Stimulated activated CD4-positive, alpha-beta T cell treated with anti-CD3 and anti-CD28 coated beads, Interleukin-15, amount 100 ng/mL, for 48 hours (primary cell): Measurements from ENCODE around the gene ADARB2.

Experiments used
- DNase-seq, 2 donors: peaks; one replicate each; pipeline ENCODE4 v3.0.0-alpha.2; 2020; ENCODE audit warnings: low read depth in 2 of 2

Gene ADARB2

DNA sequence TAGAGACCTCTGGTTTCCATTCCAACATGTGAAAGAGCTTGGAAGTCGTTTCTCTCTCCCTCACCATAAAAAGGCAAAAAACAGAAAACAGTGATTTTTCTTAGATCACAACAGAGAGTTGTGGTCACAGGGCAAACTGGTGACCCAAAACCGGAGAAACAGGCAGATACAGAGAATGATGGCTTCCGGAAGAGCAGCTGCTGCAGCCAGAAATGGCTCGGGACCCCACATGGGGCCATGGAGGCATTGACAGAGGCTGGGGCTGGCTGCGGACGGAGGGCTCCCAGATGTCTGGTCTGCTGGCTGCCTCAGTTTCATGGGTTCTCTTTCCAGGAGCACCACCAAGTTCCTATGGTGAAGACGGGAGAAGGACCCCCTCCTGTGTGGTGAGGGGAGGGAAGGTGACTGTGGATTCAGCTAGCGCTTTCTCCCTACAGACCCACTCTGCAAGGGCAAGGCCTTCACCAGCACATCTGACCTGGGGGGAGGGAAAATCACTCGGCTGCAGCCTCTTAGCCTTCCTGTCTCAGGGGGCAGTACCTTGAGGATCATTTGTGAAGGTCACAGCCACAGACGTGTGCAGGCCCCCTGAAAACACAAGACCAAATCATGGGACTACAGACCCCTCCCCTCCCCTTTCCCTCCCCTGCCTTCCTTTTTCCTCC lies 599.7 kb downstream of the ADARB2 start:
- DNase-seq, result no peak

DNA sequence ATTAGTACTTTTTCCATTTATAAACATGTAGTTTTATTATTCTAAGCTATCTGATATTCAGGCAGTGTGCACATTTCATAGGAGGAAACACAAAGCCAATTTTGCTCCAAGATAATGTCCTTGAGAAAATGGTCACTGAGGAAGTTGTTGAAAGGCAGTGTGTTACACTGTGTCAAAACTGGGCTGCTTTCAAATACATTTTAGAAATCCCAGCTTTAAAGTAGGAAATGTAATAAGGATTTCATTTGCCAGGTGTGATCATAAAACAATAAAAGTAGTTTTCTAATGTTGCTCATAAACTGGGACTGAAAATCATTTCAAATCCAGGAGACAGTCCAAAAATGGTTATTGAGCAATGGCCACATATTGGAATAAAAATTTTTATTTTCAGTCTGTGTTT lies 601.1 kb downstream of the ADARB2 start:
- no peak for DNase-seq

DNA sequence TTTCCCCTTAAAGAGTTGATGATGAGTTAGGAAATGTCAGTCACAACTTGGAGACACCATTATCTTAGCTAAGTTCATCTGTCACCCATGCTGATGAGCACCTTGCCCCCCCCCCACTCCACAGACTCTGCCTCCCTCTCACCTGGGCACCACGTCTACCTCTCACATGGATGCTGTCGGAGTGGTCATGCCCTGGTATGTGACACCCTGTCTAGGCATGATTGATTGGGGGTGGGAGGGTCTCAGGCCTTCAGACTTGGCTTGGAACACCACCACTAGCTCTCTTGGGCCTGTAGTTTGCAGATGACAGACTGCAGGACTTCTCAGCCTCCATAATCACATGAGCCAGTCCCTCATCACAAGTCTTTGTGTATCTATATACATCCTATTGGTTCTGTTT lies 603.2 kb downstream of the ADARB2 start:
- DNase-seq, result no peak

DNA sequence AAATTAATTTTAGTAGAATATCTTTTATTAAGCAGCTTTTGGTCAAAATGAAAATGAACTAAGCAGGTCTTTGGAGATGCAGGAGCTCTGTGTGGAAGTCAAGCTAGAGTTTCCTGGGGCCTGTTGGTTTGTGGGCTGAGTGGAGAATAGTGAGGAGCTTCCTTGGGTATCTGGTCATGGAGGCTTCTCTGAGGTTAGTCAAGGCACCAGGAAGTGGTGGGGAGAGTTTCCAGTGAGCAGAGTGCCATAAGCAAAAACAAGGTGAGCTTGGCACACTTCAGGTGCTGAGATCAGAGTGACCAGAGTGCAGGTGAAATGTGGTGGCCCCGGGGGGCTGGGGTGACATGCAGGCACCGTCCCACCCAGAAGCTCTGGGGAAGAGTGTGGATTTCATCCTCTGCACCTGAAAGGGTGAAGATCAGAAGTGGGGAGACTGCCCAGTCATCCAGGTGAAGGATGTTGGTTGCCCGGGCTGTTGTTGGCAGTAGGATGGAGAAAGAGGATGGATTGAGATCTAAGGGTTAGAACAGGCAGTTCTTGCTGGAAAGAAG lies 603.8 kb downstream of the ADARB2 start:
- no peak for DNase-seq

DNA sequence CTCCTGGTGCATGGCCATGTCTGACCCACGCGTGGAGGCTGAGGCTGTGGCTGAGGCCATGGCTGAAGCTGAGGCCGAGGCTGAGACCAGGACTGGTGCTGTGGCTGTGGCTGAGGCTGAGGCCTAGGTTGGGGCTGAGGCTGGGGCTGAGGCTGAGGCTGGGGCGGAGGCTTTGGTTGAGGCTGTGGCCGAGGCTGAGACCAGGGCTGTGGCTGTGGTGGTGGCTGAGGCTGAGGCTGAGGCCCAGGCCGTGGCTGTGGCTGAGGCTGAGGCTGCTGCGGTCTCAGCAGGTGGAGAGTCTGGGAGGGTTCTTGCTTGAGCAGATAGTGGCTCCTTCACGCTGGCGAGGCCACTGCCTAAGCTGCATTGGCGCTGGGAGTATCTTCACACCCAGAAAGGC lies 604.7 kb downstream of the ADARB2 start:
- DNase-seq, result no peak

DNA sequence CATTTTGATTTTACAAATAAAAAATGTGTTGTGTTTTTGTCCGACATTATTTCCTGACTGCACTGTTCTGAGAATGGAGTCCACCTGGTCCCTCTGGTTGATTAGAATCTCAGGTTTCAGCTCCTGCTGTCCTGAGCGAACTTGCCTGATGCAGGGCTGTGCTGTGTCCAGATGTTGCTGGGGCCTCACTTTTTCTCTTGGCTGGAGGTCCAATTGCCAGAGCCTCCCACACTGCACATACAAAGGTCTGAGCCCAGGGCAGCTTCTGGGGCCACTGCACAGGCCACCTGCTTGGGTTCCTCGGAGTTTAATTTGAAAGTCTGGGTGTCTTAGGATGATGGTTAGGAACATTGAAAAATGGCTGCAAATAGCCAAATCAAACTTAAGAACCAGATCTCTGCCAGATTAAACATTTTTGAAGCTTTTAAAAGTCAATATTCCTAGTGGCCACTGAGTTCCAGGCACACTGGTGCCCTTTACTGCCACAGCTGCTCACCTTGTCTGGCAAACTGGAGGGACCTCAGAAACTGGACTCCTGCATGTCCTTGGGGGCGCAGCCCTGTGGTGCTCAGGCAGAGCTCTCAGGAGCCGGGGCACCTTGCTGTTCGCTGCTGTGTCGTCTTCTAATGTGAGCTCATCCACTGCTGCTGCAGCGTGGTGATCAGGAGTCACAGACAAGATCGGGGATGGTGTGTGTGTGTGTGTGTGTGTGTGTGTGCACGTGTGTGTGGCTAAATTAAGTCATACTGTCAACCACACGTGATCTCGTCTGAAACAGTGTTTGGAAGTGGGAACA lies 606.1 kb downstream of the ADARB2 start:
- no peak for DNase-seq

DNA sequence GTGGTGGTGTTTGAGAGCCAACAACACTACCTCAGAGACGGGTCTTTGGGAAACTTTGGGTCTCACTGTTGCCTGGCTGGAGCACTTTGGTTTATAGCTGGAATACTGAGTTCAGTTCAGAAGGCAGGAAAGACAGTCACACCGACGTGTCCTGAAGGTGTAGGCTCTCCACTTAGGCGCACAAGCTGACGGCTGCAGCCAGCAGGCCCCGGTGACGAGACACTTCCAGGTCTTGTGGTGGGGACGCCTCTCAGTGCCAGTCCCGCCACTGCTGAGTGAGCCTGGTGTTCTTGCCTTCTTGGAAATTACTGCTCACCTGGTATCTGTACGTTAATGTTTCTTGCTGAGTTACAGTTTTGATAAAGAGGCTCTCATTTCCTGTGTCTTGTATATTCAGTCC lies 607.1 kb downstream of the ADARB2 start:
- no peak for DNase-seq

DNA sequence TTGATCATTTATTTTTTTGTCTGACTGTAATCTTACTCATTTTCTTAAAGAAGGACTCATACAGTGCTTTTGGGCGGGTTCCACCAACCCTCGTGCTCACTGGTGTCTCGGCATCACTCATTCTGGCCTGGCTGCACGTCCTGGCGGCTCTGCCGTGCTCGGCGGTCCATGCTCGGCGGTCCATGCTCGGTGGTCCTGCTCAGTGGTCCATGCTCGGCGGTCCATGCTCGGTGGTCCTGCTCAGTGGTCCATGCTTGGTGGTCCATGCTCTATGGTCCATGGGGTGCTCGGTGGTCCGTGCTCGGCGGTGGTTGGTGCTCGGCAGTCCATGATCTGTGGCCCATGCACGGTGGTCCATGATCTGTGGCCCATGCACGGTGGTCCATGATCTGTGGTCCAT lies 608.7 kb downstream of the ADARB2 start:
- DNase-seq, result no peak

DNA sequence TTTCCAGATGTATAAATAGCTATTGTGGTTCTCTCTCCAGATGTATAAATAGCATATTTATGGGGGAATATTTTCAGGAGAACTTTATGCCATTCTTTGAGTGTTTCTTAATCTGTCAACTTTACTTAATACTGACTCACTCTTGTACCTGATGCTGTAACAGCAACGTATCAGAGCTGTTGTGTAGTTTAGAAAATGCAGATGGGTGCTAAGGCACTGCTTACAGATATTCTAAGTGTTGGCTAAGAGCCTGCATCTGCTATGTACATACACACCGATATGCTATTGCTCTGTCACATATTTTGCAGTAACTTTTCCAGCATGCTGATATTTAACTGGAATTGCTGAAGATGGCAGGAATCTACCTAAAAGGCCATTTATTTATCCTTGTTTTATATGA lies 609.2 kb downstream of the ADARB2 start:
- DNase-seq, result no peak

DNA sequence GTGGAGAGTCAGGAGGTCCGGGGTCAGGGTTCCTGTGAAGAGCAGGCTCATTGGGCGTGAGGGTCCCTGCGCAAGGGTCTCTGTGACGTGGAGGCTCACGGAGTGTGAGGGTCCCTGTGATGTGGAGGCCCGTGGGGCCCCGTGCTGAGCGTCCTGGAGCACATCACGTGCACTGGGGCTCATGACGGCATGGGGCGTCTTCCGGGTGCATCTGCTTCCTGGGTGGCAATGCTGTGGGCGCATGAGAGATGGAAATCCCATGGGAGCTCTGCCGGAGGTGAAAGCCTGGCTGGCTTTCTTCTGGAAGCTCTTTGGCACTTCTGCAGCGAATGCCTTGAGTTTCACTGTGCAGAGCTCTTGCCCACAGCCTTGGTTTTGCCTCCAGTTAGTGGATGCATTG lies 609.7 kb downstream of the ADARB2 start:
- no peak for DNase-seq
